HepG2 (cell line): ENCODE measurements around the gene ZNF222. TPM values are rescaled to one million over a fixed set of nuclear protein-coding genes. Genes with fewer than 3 reads are reported as not detected.

Experiments used
- ATF1 ChIP-seq: IDR thresholded peaks from 2 replicates; pipeline ENCODE4 v1.6.1; 2016; ENCODE audit warnings: mild to moderate bottlenecking, control low read depth
- CREM ChIP-seq, 2 experiments: sonication (generic) in 1 of 2; formaldehyde crosslinking in 1 of 2; IDR thresholded peaks; 2 replicates each; pipeline versions ENCODE4 v1.4.0 to v1.6.1; 2016 to 2020; ENCODE audit warnings: antibody characterized with exemption in 1 of 2, mild to moderate bottlenecking in 1 of 2, missing genetic modification reagents in 1 of 2
- FOXM1 ChIP-seq: sonication (generic); formaldehyde crosslinking; IDR thresholded peaks from 2 replicates; pipeline ENCODE4 v1.5.0; 2020; ENCODE audit warnings: missing genetic modification reagents
- GABPB1 ChIP-seq: IDR thresholded peaks from 2 replicates; pipeline ENCODE4 v1.6.1; 2016; ENCODE audit warnings: mild to moderate bottlenecking, missing genetic modification reagents, moderate library complexity, missing compliant biosample characterization
- HIC2 ChIP-seq: sonication (generic); formaldehyde crosslinking; IDR thresholded peaks from 2 replicates; pipeline ENCODE4 v1.9.0; 2022; ENCODE audit warnings: low read depth, missing genetic modification reagents
- KLF16 ChIP-seq, 2 experiments: sonication (generic) in 1 of 2; formaldehyde crosslinking in 1 of 2; IDR thresholded peaks; 2 replicates each; pipeline versions ENCODE4 v1.6.1 to v1.8.0; 2016 to 2023; ENCODE audit warnings: missing genetic modification reagents in 2 of 2, missing compliant biosample characterization in 1 of 2
- KMT2B ChIP-seq: IDR thresholded peaks from 2 replicates; pipeline ENCODE4 v1.6.1; 2016; ENCODE audit warnings: missing genetic modification reagents, missing compliant biosample characterization
- NFE2L2 ChIP-seq: fragments of 150-350 bp; IDR thresholded peaks from 2 replicates; pipeline ENCODE4 v1.6.1; 2014; ENCODE audit warnings: low read length
- PRDM10 ChIP-seq: sonication (generic); formaldehyde crosslinking; IDR thresholded peaks from 2 replicates; pipeline ENCODE4 v1.4.0; 2020; ENCODE audit warnings: low read depth, missing genetic modification reagents
- SALL1 ChIP-seq: sonication (generic); formaldehyde crosslinking; IDR thresholded peaks from 2 replicates; pipeline ENCODE4 v1.8.0; 2022; ENCODE audit warnings: mild to moderate bottlenecking, missing genetic modification reagents
- SALL2 ChIP-seq: sonication (generic); formaldehyde crosslinking; IDR thresholded peaks from 2 replicates; pipeline ENCODE4 v1.8.1; 2023; ENCODE audit warnings: mild to moderate bottlenecking, missing genetic modification reagents, inconsistent platforms
- SMAD3 ChIP-seq: sonication (generic); formaldehyde crosslinking; IDR thresholded peaks from 2 replicates; pipeline ENCODE4 v1.4.0; 2020; ENCODE audit warnings: missing genetic modification reagents
- SUZ12 ChIP-seq: fragments of 150-350 bp; IDR thresholded peaks from 2 replicates; pipeline ENCODE4 v1.6.1; 2014; ENCODE audit warnings: low read depth, low read length
- TRIM22 ChIP-seq: fragments of 450-650 bp; IDR thresholded peaks from 2 replicates; pipeline ENCODE4 v1.6.1; 2017
- UBTF ChIP-seq: sonication (generic); formaldehyde crosslinking; IDR thresholded peaks from 2 replicates; pipeline ENCODE4 v1.4.0; 2020; ENCODE audit warnings: mild to moderate bottlenecking, missing genetic modification reagents
- YEATS4 ChIP-seq: sonication (generic); formaldehyde crosslinking; IDR thresholded peaks from 2 replicates; pipeline ENCODE4 v1.4.0; 2020; ENCODE audit warnings: missing genetic modification reagents, borderline replicate concordance
- ZFY ChIP-seq: sonication (generic); formaldehyde crosslinking; IDR thresholded peaks from 2 replicates; pipeline ENCODE4 v1.4.0; 2020; ENCODE audit warnings: missing genetic modification reagents
- ZNF12 ChIP-seq: sonication (generic); formaldehyde crosslinking; IDR thresholded peaks from 2 replicates; pipeline ENCODE4 v1.5.0; 2020; ENCODE audit warnings: missing genetic modification reagents
- ZNF335 ChIP-seq: sonication (generic); formaldehyde crosslinking; IDR thresholded peaks from 2 replicates; pipeline ENCODE4 v1.4.0; 2020; ENCODE audit warnings: missing genetic modification reagents
- ZNF350 ChIP-seq: sonication (generic); formaldehyde crosslinking; IDR thresholded peaks from 2 replicates; pipeline ENCODE4 v1.4.0; 2020; ENCODE audit warnings: mild to moderate bottlenecking, low read depth, missing genetic modification reagents, borderline replicate concordance
- ZSCAN31 ChIP-seq: sonication (generic); formaldehyde crosslinking; IDR thresholded peaks from 2 replicates; pipeline ENCODE4 v1.5.0; 2020; ENCODE audit warnings: low read depth, mild to moderate bottlenecking, missing genetic modification reagents
- polyA plus RNA-seq, 8 experiments: library from polyadenylated mRNA; depleted of rRNA in 3 of 8; stranded (reverse) in 7 of 8; unstranded in 1 of 8; fragments of >200 nt; fragmentation: Illumina TruSeq in 4 of 8; extraction: Trizol in 4 of 8; gene quantifications; 2 replicates each; pipeline versions ENCODE4 v1.2.1 to v1.2.3, GENCODE V29; 2011 to 2016; ENCODE audit warnings: low read depth in 4 of 8, missing spikeins in 1 of 8, mixed read lengths in 1 of 8; ENCODE audit not compliant: insufficient read depth in 1 of 8
- total RNA-seq, 5 experiments: library from RNA; depleted of rRNA; stranded (reverse); fragments of >200 nt; fragmentation: Illumina TruSeq; extraction: Trizol; gene quantifications; 2 replicates each; pipeline ENCODE4 v1.2.3, GENCODE V29; 2016; ENCODE audit warnings: low read depth in 1 of 5

ZNF222 gene
- total and polyA plus RNA-seq, 2 of the 13 experiments (the other 11 are each of a cell fraction or from before 2014, with no cell fraction given), result 2.2 to 6.2 TPM

- TF ChIP-seq PRDM10 (CRISPR knock-in tag) (0 out of 2 replicates have a peak, but pooled peaks have one; percentile 43), ZNF335 (peak; percentile 81; the same call in 1 of the 2 replicates), KLF16 (CRISPR knock-in tag; IDR thresholded peaks at IDR 0.05) (peak in 1 of 2 experiments; percentile 64; a peak in 1 of 4 replicates), KMT2B (CRISPR knock-in tag) (peak; percentile 59; the same call in 1 of the 2 replicates), YEATS4 (0 out of 2 replicates have a peak, but pooled peaks have one; percentile 52), NFE2L2 (peak; percentile 4; the same call in 1 of the 2 replicates), ATF1 (peak; percentile 87), GABPB1 (CRISPR knock-in tag) (peak; percentile 92), ZFY (CRISPR knock-in tag) (peak; percentile 77), HIC2 (CRISPR knock-in tag) (no peak), ZNF350 (0 out of 2 replicates have a peak, but pooled peaks have one; percentile 33), UBTF (CRISPR knock-in tag) (0 out of 2 replicates have a peak, but pooled peaks have one; percentile 13), SALL1 (peak; percentile 35; the same call in 1 of the 2 replicates), FOXM1 (no peak), ZSCAN31 (CRISPR knock-in tag) (no peak), SUZ12 (peak; percentile 51), TRIM22 (no peak), SALL2 (0 out of 2 replicates have a peak, but pooled peaks have one; percentile 25), ZNF12 (CRISPR knock-in tag) (no peak), SMAD3 (CRISPR knock-in tag) (0 out of 2 replicates have a peak, but pooled peaks have one; percentile 31), CREM (IDR thresholded peaks at IDR 0.05) (peak; percentile 97), CREM (CRISPR knock-in tag; IDR thresholded peaks at IDR 0.05) (no peak; the same call in 1 of the 2 replicates)
Observed at GRCh38 chr19:44025217-44025936, at the start of gene ZNF222 (continued).
